HG02870 (cell line): ENCODE results near the gene FBXL17.

Experiments
- ATAC-seq: cut with Tn5 transposase; IDR thresholded peaks from one replicate; pipeline ENCODE4 v1.9.1; 2021; ENCODE audit warnings: mild to moderate bottlenecking, moderate library complexity; ENCODE audit not compliant: unreplicated experiment

FBXL17 gene

DNA sequence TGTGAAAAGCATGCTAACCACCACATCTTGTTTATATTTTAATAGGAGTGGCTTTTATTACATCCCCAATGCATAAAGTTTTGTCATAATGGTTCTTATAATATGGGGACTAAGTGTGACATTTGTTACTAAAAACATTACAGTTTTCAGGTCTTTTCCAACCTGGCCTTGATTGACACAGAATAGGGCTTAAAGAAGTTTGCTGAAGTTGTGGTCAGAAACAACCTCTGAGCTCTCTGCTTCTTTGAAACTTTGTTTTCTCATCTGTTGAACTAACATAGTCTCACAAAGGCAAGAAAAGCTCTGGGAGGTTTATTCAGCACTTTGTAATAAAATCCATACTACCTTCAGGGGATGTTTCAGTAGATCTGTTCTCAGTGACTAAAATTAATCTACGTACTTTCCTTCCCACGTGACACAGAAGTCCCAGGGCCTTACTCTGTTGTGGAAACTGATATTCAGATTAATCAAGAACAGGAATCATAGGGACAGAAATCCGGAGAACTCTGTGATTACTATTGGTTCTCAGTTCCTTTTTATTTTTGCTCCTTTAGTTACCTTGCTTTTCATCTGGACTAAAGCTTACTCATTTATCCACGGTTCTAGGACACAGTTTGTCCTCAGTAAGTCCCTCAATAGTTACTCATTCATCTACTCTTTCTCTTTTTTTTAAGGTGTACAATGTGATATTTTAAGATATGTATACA, 422.2 kb downstream of the FBXL17 start:
- ATAC-seq = no peak

- no peak for ATAC-seq
These were observed 423.0 kb downstream of the FBXL17 start for GRCh38 chr5:107958861-107959260.

DNA sequence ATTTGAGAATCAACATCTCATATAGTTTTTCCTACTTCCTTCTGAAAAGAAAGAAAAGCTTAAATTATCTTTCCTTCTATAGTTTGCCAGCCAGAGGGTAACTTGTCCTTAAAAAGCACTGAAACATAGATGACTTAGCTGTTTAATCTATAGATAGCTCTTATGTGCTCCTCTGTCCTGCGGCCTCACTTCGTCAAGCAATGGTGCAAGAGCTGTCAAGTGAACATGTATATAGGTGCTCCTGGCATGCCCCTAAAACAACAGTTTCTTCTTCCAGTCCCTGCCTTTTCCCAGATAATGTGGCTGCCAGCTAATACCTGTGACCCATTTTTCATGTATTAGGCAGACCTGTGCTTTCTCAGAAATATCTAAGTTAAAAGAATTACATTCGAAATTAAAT, 423.5 kb downstream of the FBXL17 start:
- no peak for ATAC-seq

- no peak for ATAC-seq
These were observed 424.8 kb downstream of the FBXL17 start for GRCh38 chr5:107957051-107957450.

DNA sequence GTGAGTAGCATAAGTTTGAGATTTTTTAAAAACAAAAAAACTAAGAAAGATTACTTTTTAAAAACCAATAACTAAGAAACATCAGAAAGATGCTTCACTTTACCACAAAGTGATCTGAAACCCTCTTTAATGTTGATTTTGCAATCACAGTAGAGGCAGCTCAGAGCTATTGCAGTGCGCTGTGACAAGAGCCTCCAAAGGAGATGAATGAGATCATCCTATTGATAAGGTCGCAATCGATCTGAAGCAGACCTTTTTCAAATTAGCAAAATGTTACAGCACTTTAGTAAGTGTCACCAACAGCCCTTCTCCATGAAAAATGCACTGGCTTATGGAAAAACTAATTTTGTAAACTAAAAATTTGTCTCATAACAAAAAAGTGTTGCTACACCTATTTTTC, 426.6 kb downstream of the FBXL17 start:
- ATAC-seq = no peak

DNA sequence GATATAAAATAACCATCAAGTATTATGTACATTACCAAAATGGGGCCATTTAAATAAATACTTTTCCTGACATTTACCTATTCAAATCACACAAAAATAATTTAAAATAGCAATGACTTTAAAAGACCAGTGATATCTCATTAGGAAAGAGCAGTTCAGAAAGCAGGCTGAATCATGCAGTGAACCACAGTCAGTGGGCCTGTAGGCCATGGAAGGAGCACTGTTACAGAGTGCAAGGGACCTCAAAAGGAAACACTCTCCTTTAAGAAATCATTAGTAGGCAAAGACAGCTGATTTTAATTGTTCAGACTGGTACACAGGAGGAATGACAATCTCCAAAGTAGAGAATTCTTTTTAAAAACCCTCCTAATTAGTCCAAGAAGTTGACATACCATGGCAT, 427.6 kb downstream of the FBXL17 start:
- ATAC-seq = no peak

GRCh38 chr5:107952450-107952849, 429.4 kb downstream of the FBXL17 start:
- ATAC-seq = no peak

DNA sequence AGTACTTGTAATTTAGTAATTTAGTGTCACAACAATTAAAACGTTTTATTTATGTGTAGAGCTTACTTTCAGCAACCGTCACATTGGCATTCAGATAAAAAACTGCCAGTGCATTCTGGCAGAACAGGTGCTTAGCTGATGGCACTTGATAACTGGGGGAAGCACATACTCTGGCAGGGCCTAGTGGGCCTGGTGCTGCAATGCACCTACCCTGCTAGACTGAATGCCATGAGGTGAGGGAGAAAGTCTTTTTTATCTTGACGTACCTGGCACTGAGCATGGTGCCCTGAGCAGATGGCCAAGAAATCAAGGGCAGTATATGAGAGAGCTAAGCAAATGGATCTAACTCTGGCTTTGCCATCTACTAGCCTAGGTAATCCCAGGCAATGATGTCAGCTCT, 430.6 kb downstream of the FBXL17 start:
- no peak for ATAC-seq

GRCh38 chr5:107950776-107951175, 431.1 kb downstream of the FBXL17 start:
- ATAC-seq = no peak

DNA sequence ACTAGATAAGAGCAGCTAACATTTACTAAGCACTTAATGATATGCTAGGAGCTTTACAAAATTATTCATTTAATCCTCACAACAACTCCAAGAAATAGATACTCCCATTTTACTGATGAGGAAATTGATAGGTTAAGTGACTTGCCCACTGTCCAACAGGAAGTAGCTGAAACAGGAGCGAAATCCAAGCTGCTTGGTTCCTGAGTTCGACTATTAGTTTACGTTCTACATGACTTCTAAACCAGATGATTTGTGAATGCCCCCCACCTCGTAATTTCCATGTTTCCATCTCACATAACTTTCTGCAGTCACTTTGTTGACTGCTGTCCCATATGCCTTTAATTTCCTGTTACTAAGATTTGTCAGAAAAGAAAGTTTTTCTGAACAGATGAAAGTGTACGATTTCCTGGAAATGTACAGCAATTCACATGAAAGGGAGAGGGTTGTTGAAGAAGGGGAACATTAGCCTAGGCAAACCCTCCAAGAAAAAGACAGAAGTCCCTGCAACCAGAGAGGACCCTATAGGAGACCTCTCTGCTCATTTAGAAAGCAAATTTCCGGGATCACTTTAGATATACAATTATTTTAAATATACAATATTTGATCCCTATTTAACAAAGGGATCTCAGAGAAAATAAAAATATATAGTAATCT, 432.1 kb downstream of the FBXL17 start:
- ATAC-seq = no peak

DNA sequence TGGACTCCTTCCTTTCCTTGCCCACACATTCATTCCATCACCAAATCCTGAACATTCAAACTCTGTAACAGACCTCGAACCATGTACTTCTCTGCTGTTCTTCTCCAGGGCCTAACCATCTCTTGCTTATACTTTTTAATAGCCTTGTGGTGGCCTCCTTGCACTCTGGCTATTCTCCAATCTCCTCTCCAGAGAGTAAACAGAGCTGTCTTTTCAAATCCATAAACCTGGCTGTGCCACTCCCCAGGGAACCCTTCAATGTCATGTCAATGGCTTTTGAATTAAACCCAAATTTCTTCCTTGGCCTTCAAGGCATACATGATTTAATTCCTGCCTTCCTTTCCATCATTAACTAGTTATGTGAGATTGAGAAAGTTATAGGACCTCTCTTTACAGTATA, 433.5 kb downstream of the FBXL17 start:
- no peak for ATAC-seq

DNA sequence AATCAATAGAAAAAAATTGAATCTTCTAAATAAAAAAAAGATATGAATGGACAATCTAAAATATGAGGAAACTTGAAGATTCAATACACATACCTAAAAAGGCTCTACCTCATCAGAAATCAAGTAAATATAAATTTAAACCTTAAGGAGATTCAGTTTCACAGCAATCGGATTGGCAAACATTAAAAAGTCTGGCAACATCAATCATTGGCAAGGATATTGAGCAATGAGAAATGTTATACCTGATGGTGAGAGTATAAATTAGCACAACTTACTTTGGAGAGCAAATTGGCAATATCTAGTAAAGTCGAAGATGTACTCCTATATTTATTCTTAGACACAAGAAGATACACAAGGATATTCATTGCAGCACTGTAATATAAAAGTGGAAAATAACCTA, 436.8 kb downstream of the FBXL17 start:
- ATAC-seq = no peak

- no peak for ATAC-seq
These were observed 438.0 kb downstream of the FBXL17 start for GRCh38 chr5:107943923-107944322.

DNA sequence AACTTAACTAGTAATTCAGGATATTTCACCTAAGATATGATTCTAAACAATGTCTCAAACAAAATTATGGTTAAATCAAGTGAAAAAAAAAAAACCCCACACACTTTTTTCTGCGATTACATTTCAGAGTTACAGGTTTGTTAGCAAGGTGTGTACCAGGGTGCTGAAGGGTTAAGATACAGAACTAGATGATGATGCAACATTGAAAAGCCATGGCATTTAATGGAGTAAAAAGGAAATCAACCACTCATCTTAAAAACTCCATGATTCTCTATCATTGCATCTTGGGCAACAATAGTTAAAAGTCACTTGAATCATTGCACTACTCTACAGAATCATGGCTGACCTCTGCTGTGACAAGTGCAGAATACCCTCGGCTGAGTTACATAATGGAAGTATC, 440.9 kb downstream of the FBXL17 start:
- ATAC-seq = no peak

DNA sequence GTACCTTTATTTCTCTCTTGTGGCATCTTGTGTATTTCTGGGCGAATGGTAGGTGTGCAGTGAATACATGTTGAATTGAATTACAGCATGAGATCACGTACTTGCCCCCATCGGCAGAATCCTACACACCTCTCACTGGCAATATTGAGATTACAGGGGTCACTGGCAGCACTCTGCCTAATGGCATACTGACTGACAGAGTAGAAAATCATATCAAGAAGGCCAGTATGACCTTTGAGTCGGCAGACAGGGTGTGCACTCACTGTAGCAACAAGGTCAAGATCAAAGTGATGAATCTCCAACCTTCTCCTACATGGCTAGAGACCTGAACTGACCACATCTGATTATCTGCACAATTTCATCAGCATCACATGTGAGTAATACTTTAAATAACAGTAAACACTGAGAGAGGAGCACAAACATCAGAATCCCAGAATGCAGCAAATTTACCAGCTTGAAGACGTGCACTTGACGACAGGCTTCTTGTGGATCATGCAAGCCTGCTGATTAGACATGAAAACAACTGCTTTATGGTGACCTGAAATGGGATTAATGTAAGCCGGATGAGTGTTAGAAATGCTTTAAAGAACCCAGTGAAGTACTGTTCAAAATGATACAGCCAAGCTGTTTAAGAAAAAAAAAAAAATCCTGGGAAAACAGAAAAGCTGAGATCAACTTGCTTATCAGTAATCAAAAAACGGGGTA, 444.1 kb downstream of the FBXL17 start:
- ATAC-seq = no peak

DNA sequence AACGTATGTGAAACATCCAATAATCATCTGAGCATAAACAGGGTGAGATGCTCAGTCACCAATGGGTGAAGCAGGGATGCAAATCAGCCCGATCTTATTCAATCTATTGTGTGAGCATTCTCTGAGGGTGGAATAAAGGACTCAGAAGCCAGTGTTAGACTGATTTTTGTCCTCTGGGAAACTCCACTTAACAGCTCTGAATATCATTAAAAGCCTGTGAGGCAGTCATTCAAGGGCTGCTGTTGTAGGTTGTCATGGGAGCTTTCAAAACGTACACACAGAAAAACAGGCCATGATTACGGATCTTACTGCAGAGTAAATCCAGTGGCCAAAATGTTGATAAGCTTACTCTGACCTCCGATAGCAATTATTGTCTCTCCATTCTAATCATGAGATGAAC, 444.7 kb downstream of the FBXL17 start:
- ATAC-seq = no peak

GRCh38 chr5:107936515-107936914, 445.4 kb downstream of the FBXL17 start:
- ATAC-seq = no peak

GRCh38 chr5:107935645-107936044, 446.3 kb downstream of the FBXL17 start:
- no peak for ATAC-seq

DNA sequence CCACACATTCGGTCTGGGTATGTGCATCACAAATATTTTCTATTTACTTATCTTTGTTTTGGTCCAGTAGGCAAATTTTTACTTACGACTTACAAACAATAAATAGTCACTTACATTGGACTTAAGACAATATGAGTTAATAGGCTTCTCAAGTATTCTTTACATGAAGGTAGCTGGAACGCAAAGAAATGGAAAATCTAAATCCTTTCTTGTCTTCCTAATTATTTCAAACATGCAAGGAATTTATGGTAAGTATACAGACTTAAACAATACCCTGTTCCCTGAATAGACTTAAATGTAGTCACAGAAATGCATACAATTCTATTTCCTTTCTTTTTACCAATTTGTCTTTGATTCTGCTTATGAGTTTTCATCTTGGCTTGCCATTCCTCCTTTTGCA, 448.6 kb downstream of the FBXL17 start:
- ATAC-seq = no peak

GRCh38 chr5:107930891-107931290, 451.0 kb downstream of the FBXL17 start:
- ATAC-seq = no peak

DNA sequence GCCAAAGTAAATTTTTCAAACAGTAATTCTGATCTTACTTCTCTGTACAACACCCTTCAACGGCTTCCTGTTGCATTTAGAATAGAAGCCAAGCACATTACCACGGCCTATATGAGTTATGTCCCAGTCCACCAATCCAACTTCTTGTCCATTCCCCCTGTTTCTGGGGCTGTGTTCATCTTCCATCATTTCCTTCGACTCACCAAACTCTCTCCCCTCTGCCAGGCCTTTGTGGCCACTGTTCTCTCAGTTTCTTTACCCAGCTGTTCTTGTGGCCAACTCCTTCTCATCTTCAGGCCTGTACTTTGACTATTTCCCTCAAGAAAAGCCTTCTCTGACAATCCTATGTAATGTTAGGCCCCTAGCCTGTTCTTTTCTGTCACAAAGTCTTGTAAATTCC, 451.8 kb downstream of the FBXL17 start:
- no peak for ATAC-seq

DNA sequence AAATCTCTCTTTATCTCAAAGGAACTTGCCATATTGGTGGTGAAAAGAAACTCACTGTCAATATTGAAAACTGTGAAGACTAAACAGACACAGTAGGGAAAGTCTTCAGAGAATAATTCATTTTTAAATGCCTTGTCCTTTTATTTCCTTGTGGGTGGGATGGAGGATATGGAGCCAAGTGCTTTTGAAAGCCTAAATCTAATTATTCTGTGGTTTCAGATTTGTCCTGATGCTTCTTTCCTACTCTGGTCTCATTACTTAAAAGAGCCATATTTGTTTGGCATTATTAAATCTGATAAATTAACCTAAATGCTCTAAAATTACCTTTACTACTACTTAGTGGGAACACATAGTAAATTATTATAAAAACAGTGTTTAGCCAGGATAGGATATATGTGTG, 452.8 kb downstream of the FBXL17 start:
- ATAC-seq = no peak
